Measurements from ENCODE around the gene CYP3A4. TPM values are rescaled to one million over a fixed set of nuclear protein-coding genes. Genes with fewer than 3 reads are reported as not detected.
A peak's percentile ranks its signal among the peaks of the same experiment; 100 is the strongest.
"Not testable (repeated sequence)": the region's sequence is repeated elsewhere in the genome, so short reads cannot be mapped to it uniquely, and the experiment has no call there.

The CYP3A4 gene
- total RNA-seq, 2 experiments from 2014 or later: not detected

- Mint-ChIP-seq H3K36me3 (no peaks in the 10 kb centered on the region), H3K27ac (no peak overlapping the region), H3K4me3 (no peak overlapping the region), H3K9me3 (ENCODE audit: low read depth) (no peaks in the 10 kb centered on the region), H3K27me3 (peaks cover 9% of the 10 kb centered on the region), H3K4me1 (peaks cover 4% of the 10 kb centered on the region)
- ATAC-seq (no peak), DNase-seq (no peak)
- CTCF ChIA-PET: no interaction called here
These were observed 4.6 kb upstream of the CYP3A4 start for GRCh38 chr7:99788554-99788953.

- CTCF ChIA-PET: no interaction called here
- Mint-ChIP-seq H3K27ac (no peak overlapping the region), H3K4me1 (peaks cover 4% of the 10 kb centered on the region), H3K36me3 (no peaks in the 10 kb centered on the region), H3K4me3 (no peak overlapping the region), H3K27me3 (peaks cover 14% of the 10 kb centered on the region), H3K9me3 (ENCODE audit: low read depth) (no peaks in the 10 kb centered on the region)
- no peak for ATAC-seq
- DNase-seq: no peak
These were observed 2.8 kb upstream of the CYP3A4 start for GRCh38 chr7:99786726-99787335.

- H3K27me3 Mint-ChIP-seq: peaks cover 19% of the 10 kb centered on the region
- CTCF ChIA-PET; H3K36me3 Mint-ChIP-seq; H3K4me3 Mint-ChIP-seq; H3K4me1 Mint-ChIP-seq; DNase-seq; H3K27ac Mint-ChIP-seq; ATAC-seq; H3K9me3 Mint-ChIP-seq (ENCODE audit: low read depth): not testable (repeated sequence)
These were observed 1.7 kb upstream of the CYP3A4 start for GRCh38 chr7:99785654-99786053.

GRCh38 chr7:99782012-99782953 is 1.7 kb downstream of the CYP3A4 start:
- Mint-ChIP-seq H3K27ac (no peak overlapping the region), H3K4me3 (no peak overlapping the region), H3K9me3 (ENCODE audit: low read depth) (no peaks in the 10 kb centered on the region), H3K27me3 (peaks cover 37% of the 10 kb centered on the region), H3K4me1 (no peaks in the 10 kb centered on the region), H3K36me3 (no peaks in the 10 kb centered on the region)
- CTCF ChIA-PET: no interaction called here
- DNase-seq (no peak), ATAC-seq (no peak)

GRCh38 chr7:99780588-99780987 is 3.4 kb downstream of the CYP3A4 start:
- Mint-ChIP-seq H3K36me3 (no peaks in the 10 kb centered on the region), H3K4me3 (no peak overlapping the region), H3K27ac (no peak overlapping the region), H3K9me3 (ENCODE audit: low read depth) (no peaks in the 10 kb centered on the region), H3K27me3 (peaks cover 51% of the 10 kb centered on the region), H3K4me1 (no peaks in the 10 kb centered on the region)
- no peak for DNase-seq
- no peak for ATAC-seq
- CTCF ChIA-PET: no interaction called here

GRCh38 chr7:99779949-99780348 is 4.0 kb downstream of the CYP3A4 start:
- no peaks in the 10 kb centered on the region for H3K36me3 Mint-ChIP-seq
- H3K27ac Mint-ChIP-seq: no peak overlapping the region
- H3K4me3 Mint-ChIP-seq: no peak overlapping the region
- CTCF ChIA-PET: no interaction called here
- H3K27me3 Mint-ChIP-seq: peaks cover 56% of the 10 kb centered on the region
- DNase-seq (no peak), ATAC-seq (no peak)
- no peaks in the 10 kb centered on the region for H3K9me3 Mint-ChIP-seq (ENCODE audit: low read depth)
- no peaks in the 10 kb centered on the region for H3K4me1 Mint-ChIP-seq

GRCh38 chr7:99778880-99779279 is 5.1 kb downstream of the CYP3A4 start:
- ATAC-seq (no peak), DNase-seq (no peak)
- no peak overlapping the region for H3K4me3 Mint-ChIP-seq
- H3K27me3 Mint-ChIP-seq: peaks cover 64% of the 10 kb centered on the region
- no peak overlapping the region for H3K27ac Mint-ChIP-seq
- no peaks in the 10 kb centered on the region for H3K4me1 Mint-ChIP-seq
- H3K9me3 Mint-ChIP-seq (ENCODE audit: low read depth): no peaks in the 10 kb centered on the region
- H3K36me3 Mint-ChIP-seq: no peaks in the 10 kb centered on the region
- CTCF ChIA-PET: no interaction called here

GRCh38 chr7:99773395-99773794 is 10.6 kb downstream of the CYP3A4 start:
- CTCF ChIA-PET; DNase-seq; H3K4me3 Mint-ChIP-seq; H3K36me3 Mint-ChIP-seq; H3K27ac Mint-ChIP-seq; ATAC-seq; H3K4me1 Mint-ChIP-seq; H3K9me3 Mint-ChIP-seq (ENCODE audit: low read depth): not testable (repeated sequence)
- peaks cover 80% of the 10 kb centered on the region for H3K27me3 Mint-ChIP-seq

GRCh38 chr7:99772565-99772964 is 11.4 kb downstream of the CYP3A4 start:
- H3K4me3 Mint-ChIP-seq: no peak overlapping the region
- peaks cover 74% of the 10 kb centered on the region for H3K27me3 Mint-ChIP-seq
- DNase-seq: no peak
- H3K36me3 Mint-ChIP-seq: no peaks in the 10 kb centered on the region
- CTCF ChIA-PET: no interaction called here
- no peak overlapping the region for H3K27ac Mint-ChIP-seq
- peaks cover 4% of the 10 kb centered on the region for H3K9me3 Mint-ChIP-seq (ENCODE audit: low read depth)
- peaks cover 12% of the 10 kb centered on the region for H3K4me1 Mint-ChIP-seq
- ATAC-seq: no peak

- CTCF ChIA-PET; ATAC-seq; H3K36me3 Mint-ChIP-seq; H3K4me3 Mint-ChIP-seq; H3K9me3 Mint-ChIP-seq (ENCODE audit: low read depth); H3K27ac Mint-ChIP-seq; DNase-seq: not testable (repeated sequence)
- Mint-ChIP-seq H3K4me1 (peaks cover 17% of the 10 kb centered on the region), H3K27me3 (peaks cover 52% of the 10 kb centered on the region)
These were observed 14.5 kb downstream of the CYP3A4 start for GRCh38 chr7:99769494-99769893.

- ATAC-seq (peak; percentile 27), DNase-seq (no peak)
- Mint-ChIP-seq H3K27me3 (peaks cover 44% of the 10 kb centered on the region), H3K27ac (no peak overlapping the region), H3K9me3 (ENCODE audit: low read depth) (peaks cover 4% of the 10 kb centered on the region), H3K4me1 (peaks cover 17% of the 10 kb centered on the region), H3K36me3 (no peaks in the 10 kb centered on the region), H3K4me3 (no peak overlapping the region)
- CTCF ChIA-PET: no interaction called here
These were observed 15.5 kb downstream of the CYP3A4 start for GRCh38 chr7:99768471-99768870.

- CTCF ChIA-PET: no interaction called here
- Mint-ChIP-seq H3K27me3 (peaks cover 37% of the 10 kb centered on the region), H3K27ac (no peak overlapping the region), H3K36me3 (no peaks in the 10 kb centered on the region), H3K4me3 (no peak overlapping the region), H3K4me1 (peaks cover 17% of the 10 kb centered on the region), H3K9me3 (ENCODE audit: low read depth) (peaks cover 4% of the 10 kb centered on the region)
- no peak for ATAC-seq
- DNase-seq: no peak
These were observed 16.3 kb downstream of the CYP3A4 start for GRCh38 chr7:99767662-99768061.

- H3K4me3 Mint-ChIP-seq: no peak overlapping the region
- CTCF ChIA-PET: no interaction called here
- no peak overlapping the region for H3K27ac Mint-ChIP-seq
- H3K9me3 Mint-ChIP-seq (ENCODE audit: low read depth): peaks cover 4% of the 10 kb centered on the region
- H3K4me1 Mint-ChIP-seq: peaks cover 17% of the 10 kb centered on the region
- DNase-seq: no peak
- no peak for ATAC-seq
- no peaks in the 10 kb centered on the region for H3K36me3 Mint-ChIP-seq
- H3K27me3 Mint-ChIP-seq: peaks cover 28% of the 10 kb centered on the region
These were observed 17.4 kb downstream of the CYP3A4 start for GRCh38 chr7:99766484-99767099.

GRCh38 chr7:99764478-99764877 is 19.5 kb downstream of the CYP3A4 start:
- DNase-seq: no peak

More at GRCh38 chr7:99764478-99764877, 19.5 kb downstream of the CYP3A4 start:
- Mint-ChIP-seq H3K4me1 (peaks cover 17% of the 10 kb centered on the region), H3K27ac (no peak overlapping the region), H3K36me3 (no peaks in the 10 kb centered on the region), H3K4me3 (no peak overlapping the region), H3K27me3 (peaks cover 11% of the 10 kb centered on the region), H3K9me3 (ENCODE audit: low read depth) (no peaks in the 10 kb centered on the region)
- ATAC-seq: no peak
- CTCF ChIA-PET: no interaction called here

All from activated CD8-positive, alpha-beta memory T cell treated with anti-CD3 and anti-CD28 coated beads, Interleukin-2, amount 10 ng/mL, durations not matched to agents 7 days and 5 days (primary cell).